K562 (cell line): Measurements from ENCODE around the gene MYOC. TPM values are rescaled to one million over a fixed set of nuclear protein-coding genes. Genes with fewer than 3 reads are reported as not detected.
"Not testable (repeated sequence)": the region's sequence is repeated elsewhere in the genome, so short reads cannot be mapped to it uniquely, and the experiment has no call there.

Experiments
- ATAC-seq: fragments of 200-7000 bp; cut with Tn5 transposase; 3 replicates; pipeline ENCODE4 v1.9.1; 2020; ENCODE audit warnings: moderate library complexity
- BruUV-seq: library from RNA; stranded (reverse); fragments of 400-500 nt; replicated peaks from 2 replicates; lab custom pipeline; 2021; lab: Mats Ljungman, UMichigan
- CTCF ChIA-PET: fragments of 300-600 bp; formaldehyde crosslinking; extraction: SDS; loops from one replicate; lab custom pipeline; 2021; ENCODE audit warnings: low intra/inter-chr PET ratio; lab: Yijun Ruan, JAX
- POLR2A ChIA-PET: fragments of 300-600, 350-650 bp; sonication (Branson Sonifier 250); formaldehyde crosslinking; extraction: SDS; loops from one replicate; lab custom pipeline; 2021; ENCODE audit warnings: antibody characterized with exemption, inconsistent platforms; lab: Yijun Ruan, JAX
- DNase-seq, 4 experiments: peaks; one replicate each; pipeline versions ENCODE4 v3.0.0 to v3.0.0-alpha.2; 2011 to 2018; ENCODE audit warnings: low spot score in 3 of 4, mixed read lengths in 3 of 4; ENCODE audit errors: extremely low read depth in 1 of 4
- FAIRE-seq: peaks from 2 replicates; lab custom pipeline; 2011; peaks lifted over from hg19 to GRCh38; lab: Jason Lieb, UNC
- H2AFZ ChIP-seq: 2 replicates; pipeline ENCODE4 v1.6.0; 2011; ENCODE audit warnings: low read depth, low read length, control low read depth, inconsistent platforms
- H3K27ac ChIP-seq: fragments of 200-600 bp; 3 replicates; pipeline ENCODE4 v1.8.0; 2011; ENCODE audit warnings: low read depth, mild to moderate bottlenecking, control low read depth, inconsistent platforms, low read length, moderate library complexity, mixed read lengths; ENCODE audit errors: extremely low read depth
- H3K27me3 ChIP-seq, 2 experiments: fragments of 300-600 bp in 1 of 2; 2 replicates in 1 of 2; 3 replicates in 1 of 2; pipeline versions ENCODE4 v1.6.0 to v1.8.0; 2011; ENCODE audit warnings: inconsistent platforms in 2 of 2, low read length in 2 of 2, mild to moderate bottlenecking in 1 of 2, mixed read lengths in 1 of 2, moderate library complexity in 1 of 2; ENCODE audit not compliant: control insufficient read depth in 2 of 2, insufficient read depth in 2 of 2
- H3K36me3 ChIP-seq: fragments of 300-600 bp; 3 replicates; pipeline ENCODE4 v1.8.0; 2011; ENCODE audit warnings: mild to moderate bottlenecking, low read length, inconsistent platforms; ENCODE audit not compliant: control insufficient read depth, insufficient read depth
- H3K4me1 ChIP-seq, 2 experiments: fragments of 200-600 bp in 1 of 2; replicated peaks in 1 of 2; 2 replicates in 1 of 2; 3 replicates in 1 of 2; pipeline versions ENCODE4 v1.5.1 to v1.8.0; 2011; ENCODE audit warnings: inconsistent platforms in 2 of 2, low read length in 2 of 2, mild to moderate bottlenecking in 1 of 2, mixed read lengths in 1 of 2, moderate library complexity in 1 of 2; ENCODE audit not compliant: control insufficient read depth in 2 of 2, insufficient read depth in 2 of 2
- H3K4me2 ChIP-seq: 2 replicates; pipeline ENCODE4 v1.6.1; 2011; ENCODE audit warnings: low read length, control low read depth, inconsistent platforms, mixed read lengths; ENCODE audit not compliant: insufficient read depth
- H3K4me3 ChIP-seq: fragments of 200-600 bp; sonication (generic), shearing (Covaris generic); 2 replicates; pipeline ENCODE4 v1.5.1; 2016; ENCODE audit warnings: control low read depth, inconsistent platforms
- H3K79me2 ChIP-seq: fragments of 200-600 bp; 3 replicates; pipeline ENCODE4 v1.8.0; 2011; ENCODE audit warnings: low read length, inconsistent platforms; ENCODE audit not compliant: control insufficient read depth, insufficient read depth
- H3K9ac ChIP-seq, 2 experiments: 2 replicates each; pipeline versions ENCODE4 v1.6.0 to v1.6.1; 2011; ENCODE audit warnings: low read depth in 2 of 2, low read length in 2 of 2, control low read depth in 1 of 2, inconsistent platforms in 1 of 2, mild to moderate bottlenecking in 1 of 2, mixed read lengths in 1 of 2; ENCODE audit not compliant: insufficient read depth in 1 of 2
- H3K9me1 ChIP-seq: one replicate; pipeline ENCODE4 v1.6.0; 2011; ENCODE audit warnings: inconsistent platforms, mild to moderate bottlenecking, low read length, moderate library complexity; ENCODE audit not compliant: control insufficient read depth, insufficient read depth
- H3K9me3 ChIP-seq: replicated peaks from 2 replicates; pipeline ENCODE4 v1.5.1; 2011; ENCODE audit warnings: low read depth, low read length, inconsistent platforms; ENCODE audit not compliant: control insufficient read depth, insufficient read depth
- H4K20me1 ChIP-seq: replicated peaks from 2 replicates; pipeline ENCODE4 v1.6.1; 2011; ENCODE audit warnings: low read length, inconsistent platforms, mixed read lengths; ENCODE audit not compliant: control insufficient read depth, insufficient read depth
- ATF3 ChIP-seq, 2 experiments: fragments of 450-650 bp in 1 of 2; sonication (generic) in 1 of 2; formaldehyde crosslinking in 1 of 2; IDR thresholded peaks in 1 of 2; conservative IDR thresholded peaks in 1 of 2; 2 replicates each; pipeline versions ENCODE4 v1.6.1 to v1.8.1; 2016 to 2023; ENCODE audit warnings: mild to moderate bottlenecking in 2 of 2, moderate library complexity in 2 of 2, inconsistent platforms in 1 of 2, missing genetic modification reagents in 1 of 2
- CTBP1 ChIP-seq: fragments of 450-650 bp; IDR thresholded peaks from 2 replicates; pipeline ENCODE4 v1.6.1; 2016; ENCODE audit warnings: borderline replicate concordance
- HCFC1 ChIP-seq: IDR thresholded peaks from 2 replicates; pipeline ENCODE4 v1.6.1; 2012; ENCODE audit warnings: low read depth, low read length, improper control_type of control experiment
- WGBS: fragments of 100-300 bp; shearing (Covaris generic); methylation state at CpG from one replicate; pipeline ENCODE4 v1.1.6; 2016; ENCODE audit warnings: low coverage, mixed read lengths; ENCODE audit not compliant: insufficient coverage; ENCODE audit errors: missing lambda C conversion rate; 5-methylcytosine and 5-hydroxymethylcytosine counted together
- in situ Hi-C: fragments of 300-500 bp; cut with MboI; formaldehyde crosslinking; loops from 4 replicates; pipeline ENCODE4 v1.15.0; 2018; ENCODE audit warnings: inconsistent platforms, mixed read lengths
- intact Hi-C: fragments of 100-400 bp; cut with micrococcal nuclease; formaldehyde crosslinking; loops from 2 replicates; pipeline ENCODE4 v1.14.2; 2022
- polyA plus RNA-seq, 8 experiments: library from polyadenylated mRNA; depleted of rRNA in 4 of 8; stranded (reverse) in 5 of 8; unstranded in 3 of 8; fragments of >200 nt; fragmentation: Nextera tagmentation in 2 of 8; fragmentation: Illumina TruSeq in 1 of 8; extraction: Ambion mirVana in 2 of 8; extraction: Trizol in 1 of 8; gene quantifications; 2 replicates each; pipeline versions ENCODE4 v1.2.1 to v1.2.3, GENCODE V29; 2011 to 2014; ENCODE audit warnings: inconsistent platforms in 1 of 8, missing spikeins in 1 of 8
- total RNA-seq, 7 experiments: library from RNA; depleted of rRNA in 6 of 7; stranded (reverse); fragments of >200 nt in 6 of 7; fragmentation: Illumina TruSeq in 2 of 7; extraction: Trizol in 2 of 7; gene quantifications; 2 replicates each; pipeline versions ENCODE4 v1.2.1 to v1.2.3, GENCODE V29; 2011 to 2021; ENCODE audit warnings: low replicate concordance in 1 of 7

Gene MYOC
- total and polyA plus RNA-seq, 9 of the 15 experiments (the other 6 are each of a cell fraction or from before 2014, with no cell fraction given): not detected

GRCh38 chr1:171656206-171656605, 3.7 kb upstream of the MYOC start:
- H3K79me2 ChIP-seq; ATAC-seq; H3K4me2 ChIP-seq; DNase-seq; H2AFZ ChIP-seq; H3K4me1 ChIP-seq; H3K36me3 ChIP-seq; CTCF ChIA-PET; H3K9me3 ChIP-seq; H3K4me3 ChIP-seq; H4K20me1 ChIP-seq; BruUV-seq; H3K9ac ChIP-seq; in situ Hi-C loops; H3K27ac ChIP-seq; H3K9me1 ChIP-seq; FAIRE-seq; TF ChIP-seq ATF3 (CRISPR knock-in tag; conservative IDR thresholded peaks at IDR 0.05): not testable (repeated sequence)
- H3K27me3 ChIP-seq: peaks cover 28 to 29% of the 10 kb centered on the region in 2 experiments
- 8% methylated on average over 9 of the region's 9 CpGs for WGBS
- POLR2A ChIA-PET: interaction anchor here (1.9 kb wide), 1 partner anchor 12 kb away, joined by 11 read pairs; no protein-coding TSS in a partner anchor
- intact Hi-C loops: loop anchor here (10.0 kb wide), 1 partner anchor 739 kb away; no protein-coding TSS in a partner anchor
- 0 out of 2 replicates have a peak, but pooled peaks have one; percentile 15 for TF ChIP-seq ATF3 (IDR thresholded peaks at IDR 0.05)

DNA sequence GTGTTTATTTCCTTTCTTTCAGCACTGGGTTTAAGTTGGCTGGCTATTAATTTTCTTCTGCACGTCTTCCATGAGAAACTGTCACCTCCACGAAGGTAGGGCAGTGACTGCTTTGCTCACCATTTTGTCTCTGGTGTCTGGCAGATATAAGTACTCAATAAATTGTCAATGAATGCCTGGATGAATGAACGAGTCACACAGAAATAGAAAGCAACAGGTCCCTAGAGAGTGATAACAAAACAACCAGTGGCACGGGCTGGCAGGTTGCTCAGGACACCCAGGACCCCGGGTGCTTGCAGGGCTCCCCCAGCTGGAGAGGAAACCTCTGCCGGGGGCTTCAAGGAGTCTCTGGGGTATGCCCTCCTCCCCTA, 3.2 kb upstream of the MYOC start:
- no peak overlapping the region for H2AFZ ChIP-seq
- TF ChIP-seq HCFC1 (no peak), CTBP1 (0 out of 2 replicates have a peak, but pooled peaks have one; percentile 3)
- ChIA-PET POLR2A (interaction anchor here (1.9 kb wide), 1 partner anchor 13 kb away, joined by 11 read pairs; no protein-coding TSS in a partner anchor), CTCF (interaction anchor here (0.6 to 0.8 kb wide), 2 partner anchors 86 to 352 kb away, joined by 3 read pairs; partner anchors contain the start of gene VAMP4)
- H4K20me1 ChIP-seq: no peaks in the 10 kb centered on the region
- no peak overlapping the region for H3K4me3 ChIP-seq
- 16% methylated on average over 6 of the region's 6 CpGs for WGBS
- in situ Hi-C loops: no loop called here
- no peaks in the 10 kb centered on the region for H3K9me3 ChIP-seq
- H3K27ac ChIP-seq: no peak overlapping the region
- FAIRE-seq: no peak
- H3K4me1 ChIP-seq: peaks cover 0 to 9% of the 10 kb centered on the region in 2 experiments; a peak in 2 of 5 replicates
- no TSS peak for BruUV-seq
- no peak overlapping the region for H3K9ac ChIP-seq
- H3K9me1 ChIP-seq: no peaks in the 10 kb centered on the region
- H3K27me3 ChIP-seq: peaks cover 28% of the 10 kb centered on the region in 2 experiments
- no peaks in the 10 kb centered on the region for H3K36me3 ChIP-seq
- no peak overlapping the region for H3K4me2 ChIP-seq
- H3K79me2 ChIP-seq: no peaks in the 10 kb centered on the region
- no peak for ATAC-seq
- intact Hi-C loops: loop anchor here (1.0 to 10.0 kb wide), 3 partner anchors 61 to 739 kb away; no protein-coding TSS in a partner anchor
- DNase-seq: no peak
